Upper lobe of left lung (tissue), 4 donors: ENCODE results near the gene TRMT61A.

Experiments
- EP300 ChIP-seq, 4 donors: sonication (generic); formaldehyde crosslinking; IDR thresholded peaks; one replicate each; pipeline ENCODE4 v1.5.1; 2017; ENCODE audit warnings: antibody characterized with exemption in 4 of 4, control low read depth in 2 of 4
- TF ChIP-seq, protein P1 (sequence below), 6 experiments: fragments of 450-650 bp in 4 of 6; fragments of 200-600 bp in 2 of 6; sonication (generic) in 2 of 6; IDR thresholded peaks; one replicate each; pipeline ENCODE4 v1.5.1; 2016 to 2019; ENCODE audit warnings: antibody characterized with exemption in 6 of 6

DNA sequence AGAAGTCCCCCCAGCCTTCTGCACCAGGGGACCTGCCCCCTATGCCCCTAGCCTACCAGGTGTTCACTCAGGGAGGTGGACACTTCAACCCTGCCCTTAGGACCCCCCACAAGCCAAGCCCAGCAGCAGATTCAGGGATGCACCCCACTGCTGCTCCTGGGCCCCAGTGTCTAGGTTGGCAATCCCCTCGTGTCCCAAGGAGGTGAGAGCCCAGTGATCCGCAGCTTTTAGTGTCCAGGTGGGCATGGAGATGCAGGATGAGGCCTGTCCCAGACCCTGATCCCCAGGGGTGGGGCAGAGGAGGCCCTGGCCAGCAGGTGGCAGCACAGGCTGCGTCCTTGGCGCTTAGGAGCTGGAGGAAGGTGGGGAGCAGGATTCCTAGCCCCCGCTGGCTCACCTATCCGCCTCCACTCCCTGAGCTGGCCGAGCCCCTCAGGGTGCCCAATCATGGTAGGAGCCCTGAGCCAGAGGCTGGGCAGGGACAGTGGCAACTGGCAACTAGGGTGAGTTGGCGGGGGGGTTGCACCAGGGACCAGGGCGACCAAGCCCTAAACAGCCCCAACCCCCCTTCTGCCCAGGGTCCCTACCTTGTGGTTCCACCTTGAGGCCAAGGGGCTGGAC, 10.5 kb upstream of the TRMT61A start:
- TF ChIP-seq, protein P1, sequence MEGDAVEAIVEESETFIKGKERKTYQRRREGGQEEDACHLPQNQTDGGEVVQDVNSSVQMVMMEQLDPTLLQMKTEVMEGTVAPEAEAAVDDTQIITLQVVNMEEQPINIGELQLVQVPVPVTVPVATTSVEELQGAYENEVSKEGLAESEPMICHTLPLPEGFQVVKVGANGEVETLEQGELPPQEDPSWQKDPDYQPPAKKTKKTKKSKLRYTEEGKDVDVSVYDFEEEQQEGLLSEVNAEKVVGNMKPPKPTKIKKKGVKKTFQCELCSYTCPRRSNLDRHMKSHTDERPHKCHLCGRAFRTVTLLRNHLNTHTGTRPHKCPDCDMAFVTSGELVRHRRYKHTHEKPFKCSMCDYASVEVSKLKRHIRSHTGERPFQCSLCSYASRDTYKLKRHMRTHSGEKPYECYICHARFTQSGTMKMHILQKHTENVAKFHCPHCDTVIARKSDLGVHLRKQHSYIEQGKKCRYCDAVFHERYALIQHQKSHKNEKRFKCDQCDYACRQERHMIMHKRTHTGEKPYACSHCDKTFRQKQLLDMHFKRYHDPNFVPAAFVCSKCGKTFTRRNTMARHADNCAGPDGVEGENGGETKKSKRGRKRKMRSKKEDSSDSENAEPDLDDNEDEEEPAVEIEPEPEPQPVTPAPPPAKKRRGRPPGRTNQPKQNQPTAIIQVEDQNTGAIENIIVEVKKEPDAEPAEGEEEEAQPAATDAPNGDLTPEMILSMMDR (IDR thresholded peaks at IDR 0.05): peak; percentile 79 to 93 (median 89)
- TF ChIP-seq EP300 (IDR thresholded peaks at IDR 0.05): no peak
